CD14-positive monocyte (primary cell): ENCODE measurements around the gene PCBP1. TPM values are rescaled to one million over a fixed set of nuclear protein-coding genes. Genes with fewer than 3 reads are reported as not detected.

Source experiments
- DNase-seq, 3 donors: peaks; one replicate each; pipeline ENCODE4 v3.0.0-alpha.2; 2011 to 2022
- H2AFZ ChIP-seq: 2 replicates; pipeline ENCODE4 v1.6.0; 2012; ENCODE audit warnings: mild to moderate bottlenecking, low read depth, low read length, inconsistent platforms; ENCODE audit not compliant: insufficient read depth, poor library complexity, severe bottlenecking
- H3K27ac ChIP-seq, 2 donors: 1 replicate in 1 of 2; 2 replicates in 1 of 2; pipeline ENCODE4 v1.5.1; 2012 to 2013; ENCODE audit warnings: low read length in 2 of 2, control low read depth in 1 of 2, inconsistent platforms in 1 of 2, low read depth in 1 of 2, mild to moderate bottlenecking in 1 of 2
- H3K27me3 ChIP-seq, 2 donors: one replicate each; pipeline versions ENCODE4 v1.6.0 to v1.6.1; 2011 to 2013; ENCODE audit warnings: low read length in 2 of 2; ENCODE audit not compliant: control insufficient read depth in 2 of 2, insufficient read depth in 2 of 2
- H3K36me3 ChIP-seq, 2 donors: replicated peaks in 1 of 2; 1 replicate in 1 of 2; 2 replicates in 1 of 2; pipeline versions ENCODE4 v1.5.1 to v1.6.1; 2012 to 2013; ENCODE audit warnings: low read length in 2 of 2, control low read depth in 1 of 2, inconsistent platforms in 1 of 2, mild to moderate bottlenecking in 1 of 2; ENCODE audit not compliant: insufficient read depth in 2 of 2, control insufficient read depth in 1 of 2
- H3K4me1 ChIP-seq, 2 donors: 1 replicate in 1 of 2; 2 replicates in 1 of 2; pipeline versions ENCODE4 v1.5.1 to v1.6.1; 2012 to 2013; ENCODE audit warnings: low read length in 2 of 2, control low read depth in 1 of 2, inconsistent platforms in 1 of 2, mild to moderate bottlenecking in 1 of 2, moderate library complexity in 1 of 2; ENCODE audit not compliant: insufficient read depth in 2 of 2, control insufficient read depth in 1 of 2
- H3K4me2 ChIP-seq: replicated peaks from 2 replicates; pipeline ENCODE3; 2012; ENCODE audit warnings: low read length, moderate library complexity, mild to moderate bottlenecking; ENCODE audit not compliant: poor library complexity, severe bottlenecking; ENCODE audit errors: extremely low read depth
- H3K4me3 ChIP-seq, 3 experiments: fragments of 200-600 bp in 1 of 3; sonication (generic) in 1 of 3; replicated peaks in 1 of 3; 1 replicate in 2 of 3; 2 replicates in 1 of 3; pipeline ENCODE4 v1.5.1; 2011 to 2013; ENCODE audit warnings: low read length in 3 of 3, mild to moderate bottlenecking in 3 of 3, control low read depth in 2 of 3, low read depth in 2 of 3, inconsistent platforms in 1 of 3, moderate library complexity in 1 of 3
- H3K79me2 ChIP-seq: 2 replicates; pipeline ENCODE4 v1.6.0; 2012; ENCODE audit warnings: mild to moderate bottlenecking, control low read depth, inconsistent platforms, low read length, moderate library complexity; ENCODE audit not compliant: insufficient read depth
- H3K9ac ChIP-seq: 2 replicates; pipeline ENCODE4 v1.6.0; 2017; ENCODE audit warnings: low read length, mild to moderate bottlenecking; ENCODE audit not compliant: insufficient read depth, poor library complexity, severe bottlenecking
- H3K9me3 ChIP-seq, 2 donors: replicated peaks in 1 of 2; 1 replicate in 1 of 2; 2 replicates in 1 of 2; pipeline versions ENCODE4 v1.5.1 to v1.6.1; 2012 to 2013; ENCODE audit warnings: low read length in 2 of 2, control low read depth in 1 of 2; ENCODE audit not compliant: control insufficient read depth in 1 of 2, insufficient read depth in 1 of 2
- H4K20me1 ChIP-seq: 2 replicates; pipeline ENCODE4 v1.6.0; 2012; ENCODE audit warnings: mild to moderate bottlenecking, low read length, control low read depth, moderate library complexity; ENCODE audit not compliant: insufficient read depth
- H3K27ac Mint-ChIP-seq, 7 donors: one replicate each; pipeline ENCODE4 v1.8.0; 2020; ENCODE audit warnings: mild to moderate bottlenecking in 7 of 7, mixed read lengths in 7 of 7, moderate library complexity in 6 of 7, inconsistent platforms in 2 of 7
- H3K27me3 Mint-ChIP-seq, 3 donors: one replicate each; pipeline ENCODE4 v1.8.0; 2021 to 2022; ENCODE audit warnings: low read depth in 3 of 3, mild to moderate bottlenecking in 3 of 3, mixed read lengths in 3 of 3, moderate library complexity in 3 of 3, inconsistent platforms in 1 of 3
- H3K36me3 Mint-ChIP-seq, 2 donors: one replicate each; pipeline ENCODE4 v1.8.0; 2020; ENCODE audit warnings: mixed read lengths in 2 of 2, inconsistent platforms in 1 of 2, mild to moderate bottlenecking in 1 of 2
- H3K4me1 Mint-ChIP-seq: one replicate; pipeline ENCODE4 v1.8.0; 2020; ENCODE audit warnings: mild to moderate bottlenecking, mixed read lengths
- H3K4me3 Mint-ChIP-seq, 2 donors: one replicate each; pipeline ENCODE4 v1.8.0; 2020; ENCODE audit warnings: mild to moderate bottlenecking in 2 of 2, mixed read lengths in 2 of 2, moderate library complexity in 1 of 2
- H3K9me3 Mint-ChIP-seq, 7 donors: one replicate each; pipeline ENCODE4 v1.8.0; 2020 to 2022; ENCODE audit warnings: mixed read lengths in 7 of 7, mild to moderate bottlenecking in 6 of 7, moderate library complexity in 6 of 7, inconsistent platforms in 2 of 7
- CTCF ChIP-seq: fragments of 200-600 bp; IDR thresholded peaks from one replicate; pipeline ENCODE4 v1.8.0; 2022; ENCODE audit warnings: antibody characterized with exemption, mild to moderate bottlenecking
- WGBS: methylation state at CpG from one replicate; pipeline ENCODE4 v1.1.5; 2013; ENCODE audit warnings: missing lambda C conversion rate; ENCODE audit not compliant: insufficient coverage; 5-methylcytosine and 5-hydroxymethylcytosine counted together
- intact Hi-C, 2 donors: fragments of 100-400 bp; cut with micrococcal nuclease; formaldehyde crosslinking; loops; one replicate each; pipeline versions ENCODE4 v1.15.0 to v1.15.1; 2023
- polyA plus RNA-seq, 3 donors: library from polyadenylated mRNA; depleted of rRNA in 1 of 3; unstranded in 2 of 3; stranded (reverse) in 1 of 3; fragments of 300-500 nt in 2 of 3; fragments of >200 nt in 1 of 3; fragmentation: Illumina TruSeq in 2 of 3; gene quantifications; 1 replicate in 2 of 3; 2 replicates in 1 of 3; pipeline ENCODE4 v1.2.3, GENCODE V29; 2012 to 2021

PCBP1 gene
- polyA plus RNA-seq, 3 donors = 178 to 299 (median 194) TPM

GRCh38 chr2:70061317-70061716, 26.0 kb upstream of the PCBP1 start:
- WGBS = no CpG with 5 or more reads among the region's 2 CpGs
- H3K36me3 Mint-ChIP-seq = peaks cover 62 to 83% of the 10 kb centered on the region in 2 donors
- peaks cover 30 to 73% of the 10 kb centered on the region in 2 donors for H3K36me3 ChIP-seq

GRCh38 chr2:70062270-70062669, 25.0 kb upstream of the PCBP1 start:
- Histone ChIP-seq H3K9me3 (no peaks in the 10 kb centered on the region), H3K27me3 (no peaks in the 10 kb centered on the region), H3K36me3 (peaks cover 39 to 79% of the 10 kb centered on the region in 2 donors), H4K20me1 (no peaks in the 10 kb centered on the region), H3K4me1 (no peaks in the 10 kb centered on the region), H3K4me3 (no peak overlapping the region), H2AFZ (no peak overlapping the region), H3K79me2 (peaks cover 5% of the 10 kb centered on the region), H3K27ac (peak overlapping the region in 1 of 2 donors; percentile 68), H3K9ac (no peak overlapping the region), H3K4me2 (no peak overlapping the region)
- intact Hi-C loops = no loop called here
- Mint-ChIP-seq H3K4me1 (peaks cover 8% of the 10 kb centered on the region), H3K27me3 (no peaks in the 10 kb centered on the region), H3K27ac (peak overlapping the region in 4 of 7 donors; percentile 66 to 84 (median 76)), H3K9me3 (no peaks in the 10 kb centered on the region), H3K4me3 (no peak overlapping the region), H3K36me3 (peaks cover 67 to 84% of the 10 kb centered on the region in 2 donors)
- WGBS = no CpG with 5 or more reads among the region's 2 CpGs
- peak in 1 of 3 donors; percentile 18 for DNase-seq
- no peak for TF ChIP-seq CTCF

More at GRCh38 chr2:70061317-70061716, 26.0 kb upstream of the PCBP1 start:
- Histone ChIP-seq H3K4me1 (no peaks in the 10 kb centered on the region), H3K27me3 (no peaks in the 10 kb centered on the region), H3K4me2 (no peak overlapping the region), H3K27ac (no peak overlapping the region), H4K20me1 (no peaks in the 10 kb centered on the region), H3K9ac (no peak overlapping the region), H3K4me3 (no peak overlapping the region), H2AFZ (no peak overlapping the region), H3K79me2 (peaks cover 5% of the 10 kb centered on the region), H3K9me3 (no peaks in the 10 kb centered on the region)
- TF ChIP-seq CTCF = no peak
- intact Hi-C loops = no loop called here
- Mint-ChIP-seq H3K4me3 (no peak overlapping the region), H3K9me3 (peaks cover 0 to under 1% (median 0%) of the 10 kb centered on the region in 7 donors), H3K27ac (peak overlapping the region in 3 of 7 donors; percentile 20 to 46 (median 36)), H3K27me3 (no peaks in the 10 kb centered on the region), H3K4me1 (peaks cover 5% of the 10 kb centered on the region)
- DNase-seq = no peak
